AG20443 (cell line): Measurements from ENCODE around the gene TNS4.

Experiments used
- DNase-seq: peaks from one replicate; pipeline ENCODE4 v3.0.0; 2012; ENCODE audit warnings: low spot score, mixed read lengths

The TNS4 gene

DNA sequence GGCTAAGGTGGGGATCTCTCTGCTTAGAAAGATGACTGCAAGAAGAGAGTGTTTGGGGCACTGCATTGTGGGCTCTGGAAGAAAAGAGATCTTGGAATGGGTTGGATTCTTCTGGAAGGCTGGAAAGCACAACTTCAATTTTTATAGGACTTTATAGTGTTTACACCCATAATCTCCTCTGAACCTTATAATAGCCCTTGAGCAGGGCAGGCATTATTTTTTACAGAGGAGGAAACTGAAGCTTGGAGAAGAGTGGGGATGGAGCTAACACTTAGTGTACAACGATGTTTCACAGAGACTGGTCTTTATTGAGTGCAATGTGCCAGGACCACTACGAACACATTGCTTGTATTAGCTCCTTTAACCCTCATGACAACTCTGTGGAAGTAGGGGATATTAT lies 10.4 kb downstream of the TNS4 start:
- DNase-seq: no peak

DNA sequence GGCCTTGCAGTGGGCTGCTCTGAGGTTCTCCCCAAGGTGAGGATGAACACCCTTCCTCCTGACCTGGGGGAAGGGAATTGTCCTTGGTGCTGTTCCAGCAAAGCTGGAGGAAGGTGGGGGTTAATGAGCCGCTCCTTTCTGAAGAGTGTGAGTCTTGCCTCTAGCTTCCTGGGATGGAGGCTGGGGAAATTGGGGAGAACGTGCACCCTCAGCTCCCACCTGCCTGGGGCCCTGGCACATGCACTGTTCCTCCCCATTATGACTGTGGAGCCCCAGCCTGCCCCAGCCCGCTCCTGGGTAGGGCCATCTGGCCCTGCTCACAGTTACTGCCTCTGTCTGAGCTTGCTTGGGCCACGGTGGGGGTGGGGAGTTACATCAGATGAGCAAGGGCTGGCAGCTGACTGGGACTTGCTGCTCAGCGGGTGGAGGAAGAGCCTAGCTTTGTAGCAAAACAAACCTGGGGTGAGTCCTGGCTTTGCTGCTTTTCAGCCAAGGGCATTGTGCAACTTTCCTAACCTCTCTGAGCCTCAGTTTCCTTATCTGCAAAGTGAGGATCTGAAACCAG lies 11.1 kb downstream of the TNS4 start:
- peak; percentile 82 for DNase-seq

DNA sequence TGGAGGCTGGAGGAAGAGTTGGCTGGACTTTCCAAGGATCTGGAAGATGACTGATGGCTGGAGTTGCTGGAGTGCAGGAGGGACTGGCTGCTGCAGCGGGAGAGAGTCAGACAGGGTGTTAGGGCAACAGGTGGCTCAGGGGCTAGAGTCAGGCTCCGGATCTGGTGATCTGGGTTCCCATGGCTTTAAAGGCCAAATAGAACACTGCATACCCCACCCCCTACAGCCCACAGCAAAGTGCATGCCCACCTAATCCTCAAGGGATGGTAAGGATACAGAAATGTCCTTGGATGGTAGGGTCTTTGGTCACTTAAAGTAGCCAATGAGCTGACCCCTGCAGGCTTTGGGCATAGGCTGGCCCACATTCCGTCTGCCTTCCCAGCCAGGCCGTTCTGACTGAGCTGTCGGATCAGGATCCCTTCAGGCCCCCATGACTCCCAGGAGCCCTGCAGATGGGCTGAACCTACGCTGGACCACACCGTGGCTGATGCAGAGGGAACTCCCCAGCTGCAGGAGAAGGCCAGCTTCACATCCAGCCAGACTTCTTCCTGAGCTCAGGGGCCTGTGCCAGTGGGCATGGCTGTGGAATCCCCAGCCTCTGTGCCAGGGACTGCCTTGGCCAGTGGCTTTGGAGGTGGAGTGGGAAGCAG lies 13.9 kb downstream of the TNS4 start:
- DNase-seq: no peak

DNA sequence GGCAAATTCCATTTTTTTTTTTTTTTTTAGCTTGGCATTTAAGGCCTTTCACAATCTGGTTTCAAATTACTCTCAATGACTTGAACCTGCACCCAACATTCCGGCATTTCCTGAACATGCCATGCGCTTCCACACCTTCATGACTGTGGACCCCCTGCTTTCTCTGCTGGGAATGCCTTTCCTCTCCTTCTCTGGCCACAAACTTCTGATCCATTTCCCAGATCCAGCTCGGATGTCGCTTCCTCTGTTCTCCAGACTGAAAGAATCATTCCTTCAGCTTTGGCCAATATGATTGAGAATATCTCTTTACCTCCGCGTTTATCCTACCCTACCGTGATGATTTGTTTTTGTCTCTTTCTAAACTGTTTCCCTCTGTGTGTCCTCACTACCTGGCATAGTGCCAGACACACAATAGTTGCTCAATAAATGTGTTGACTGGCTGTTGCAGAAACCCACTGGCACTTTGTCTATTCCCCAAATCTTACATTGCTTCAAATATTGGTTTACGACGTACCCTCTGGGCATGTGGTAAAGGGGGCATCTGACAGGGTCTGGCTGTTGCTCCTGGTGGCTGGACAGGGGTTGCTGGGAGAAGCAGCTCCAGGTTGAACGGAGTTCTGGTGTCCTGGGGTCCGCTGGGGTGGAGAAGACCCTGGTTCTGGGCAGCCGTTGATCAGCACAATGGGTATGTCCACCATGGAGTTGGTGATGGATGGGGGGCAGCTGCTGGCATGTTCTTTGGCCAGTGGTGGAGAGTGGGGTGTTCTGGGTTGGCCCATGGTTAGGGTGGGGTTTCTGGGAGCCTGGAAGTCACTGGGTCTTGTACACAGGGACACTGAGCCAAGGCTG lies 14.7 kb downstream of the TNS4 start:
- DNase-seq: peak; percentile 57

DNA sequence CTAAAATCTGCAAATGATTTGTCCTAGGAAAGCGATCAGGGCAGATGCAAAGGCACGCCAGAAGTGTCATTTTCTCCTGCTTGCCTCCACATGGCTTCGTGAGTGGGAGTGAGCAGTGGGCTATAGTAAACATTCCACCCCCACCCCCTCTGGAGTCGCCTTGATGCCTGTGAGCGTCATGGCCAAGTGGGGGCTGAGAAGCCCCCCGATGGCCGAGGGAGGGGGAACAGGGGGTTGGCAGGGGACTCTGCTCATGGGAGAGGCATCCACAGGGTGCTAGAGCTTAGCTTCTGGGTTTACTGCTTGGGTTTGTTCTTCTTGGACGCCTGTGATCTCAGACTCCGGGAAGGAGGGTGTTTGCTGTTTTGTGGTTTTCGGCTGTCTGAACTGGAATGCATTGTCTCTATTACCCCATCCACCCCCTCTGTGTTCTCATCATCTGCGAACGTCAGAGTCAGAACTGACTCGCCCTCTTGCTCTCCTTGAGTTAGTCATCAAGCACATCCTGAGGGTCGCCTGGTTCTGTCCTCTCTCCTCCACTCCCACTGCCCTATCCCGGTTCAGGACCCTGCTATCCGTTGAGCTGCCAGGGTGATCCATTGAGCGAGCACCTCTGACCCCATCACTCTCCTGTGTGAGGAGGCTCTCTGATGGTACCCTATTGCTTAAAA lies 15.4 kb downstream of the TNS4 start:
- DNase-seq: peak; percentile 90

DNA sequence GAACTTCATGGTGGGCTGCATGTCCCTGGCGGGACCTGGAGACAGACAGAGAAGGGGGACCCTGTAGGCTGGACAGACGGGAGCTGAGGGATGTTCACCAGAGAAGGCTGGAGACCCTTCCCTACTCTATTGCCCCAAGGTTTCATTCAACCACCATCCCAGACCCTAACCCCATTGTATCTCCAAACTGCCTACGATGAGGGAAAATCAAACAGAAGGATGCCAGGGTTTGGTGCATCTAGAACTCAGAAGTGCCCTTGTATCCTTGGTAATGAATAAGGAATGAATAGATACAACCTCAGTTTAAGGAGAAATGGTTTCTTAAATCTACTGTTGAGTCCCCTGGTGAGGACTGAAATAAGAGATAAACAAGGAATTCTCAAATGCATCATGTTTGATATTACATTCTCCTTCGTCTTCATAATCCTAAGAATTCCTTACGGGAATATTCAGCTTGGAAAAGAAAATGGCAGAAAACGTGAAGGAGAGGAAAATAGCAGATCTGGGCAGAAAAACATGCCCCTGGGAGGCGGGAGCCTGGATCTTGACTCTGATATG lies 16.4 kb downstream of the TNS4 start:
- no peak for DNase-seq

DNA sequence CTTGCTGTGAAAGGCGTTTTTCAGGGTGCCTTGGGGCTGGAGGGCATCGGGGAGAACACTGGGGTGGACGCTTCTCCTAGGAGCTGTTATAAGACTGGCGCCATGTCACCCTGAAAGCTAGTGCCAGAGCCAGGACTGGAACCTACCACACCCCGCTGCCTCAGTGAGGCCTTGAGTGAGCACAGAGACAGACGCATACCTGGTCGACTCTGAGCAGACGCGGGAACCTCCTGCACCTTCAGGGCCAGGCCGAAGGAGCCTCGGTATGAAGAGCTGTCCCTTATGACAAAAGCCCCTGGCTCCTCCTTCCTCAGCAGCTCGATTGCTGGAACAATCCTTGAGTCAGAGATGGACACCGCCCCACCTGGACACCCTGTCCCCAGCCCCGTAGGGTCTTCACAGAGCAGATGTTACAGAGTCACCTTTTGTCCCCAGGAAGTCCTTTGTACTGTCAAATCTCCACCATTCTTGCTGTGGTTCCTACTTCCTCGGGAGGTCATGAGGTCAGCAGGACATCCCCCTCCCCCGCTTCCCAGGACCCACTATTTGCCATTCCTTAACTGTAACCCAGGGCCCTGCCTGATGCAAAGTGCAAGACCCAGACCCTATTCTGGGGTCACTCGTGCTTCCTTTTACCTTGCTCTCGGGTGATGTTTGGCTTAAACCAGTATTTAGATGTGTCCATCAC lies 17.0 kb downstream of the TNS4 start:
- no peak for DNase-seq

DNA sequence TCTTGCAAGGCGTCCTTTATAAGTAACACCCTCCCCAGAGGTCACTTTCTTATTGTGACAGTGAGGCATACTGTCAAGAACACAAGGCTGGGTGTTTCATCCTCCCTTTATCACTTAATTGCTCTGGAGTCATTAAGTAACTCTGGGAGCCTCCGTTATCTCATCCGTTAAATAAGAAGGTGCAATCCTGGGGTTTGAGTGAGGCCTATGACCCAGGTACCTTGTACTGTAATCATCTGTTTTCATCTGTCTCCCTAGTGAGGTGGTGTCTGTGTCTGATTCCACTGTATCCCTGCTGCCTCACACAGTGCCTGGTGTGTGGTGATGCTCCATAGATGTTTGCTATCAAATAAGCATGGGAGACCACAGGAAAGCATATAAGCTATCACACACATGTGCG lies 17.7 kb downstream of the TNS4 start:
- DNase-seq: no peak

DNA sequence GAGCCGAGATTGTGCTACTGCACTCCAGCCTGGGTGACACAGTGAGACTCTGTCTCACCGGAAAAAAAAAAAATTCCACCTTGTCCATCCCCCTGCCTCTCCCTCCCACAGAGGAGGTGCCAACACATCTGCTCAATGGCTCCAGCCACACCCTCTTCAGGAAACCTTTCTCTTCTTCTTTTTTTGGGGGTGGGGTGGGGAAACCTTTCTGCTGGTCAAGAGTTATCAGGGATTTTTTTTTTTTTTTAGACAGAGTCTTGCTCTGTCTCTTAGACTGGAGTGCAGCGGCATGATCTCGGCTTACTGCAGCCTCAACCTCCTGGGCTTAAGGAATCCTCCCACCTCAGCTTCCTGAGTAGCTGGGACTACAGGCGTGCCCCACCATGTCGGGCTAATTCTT lies 18.7 kb downstream of the TNS4 start:
- no peak for DNase-seq

DNA sequence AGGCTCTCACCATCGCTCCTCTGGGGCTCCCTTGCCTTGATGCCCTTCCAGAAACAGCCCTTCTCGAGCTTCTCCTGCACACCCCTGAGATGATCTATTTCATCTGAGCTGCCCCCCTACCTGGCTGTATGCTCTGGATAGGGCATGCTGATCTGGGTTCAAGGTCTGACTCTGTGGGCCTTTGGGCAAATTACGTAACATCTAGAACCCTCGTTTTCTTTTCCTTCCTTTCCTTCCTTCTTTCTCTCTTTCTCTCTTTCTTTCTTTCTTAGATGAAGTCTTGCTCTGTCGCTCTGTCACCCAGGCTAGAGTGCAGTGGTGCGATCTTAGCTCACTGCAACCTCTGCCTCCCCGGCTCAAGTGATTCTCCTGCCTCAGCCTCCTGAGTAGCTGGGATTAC lies 20.3 kb downstream of the TNS4 start:
- no peak for DNase-seq

DNA sequence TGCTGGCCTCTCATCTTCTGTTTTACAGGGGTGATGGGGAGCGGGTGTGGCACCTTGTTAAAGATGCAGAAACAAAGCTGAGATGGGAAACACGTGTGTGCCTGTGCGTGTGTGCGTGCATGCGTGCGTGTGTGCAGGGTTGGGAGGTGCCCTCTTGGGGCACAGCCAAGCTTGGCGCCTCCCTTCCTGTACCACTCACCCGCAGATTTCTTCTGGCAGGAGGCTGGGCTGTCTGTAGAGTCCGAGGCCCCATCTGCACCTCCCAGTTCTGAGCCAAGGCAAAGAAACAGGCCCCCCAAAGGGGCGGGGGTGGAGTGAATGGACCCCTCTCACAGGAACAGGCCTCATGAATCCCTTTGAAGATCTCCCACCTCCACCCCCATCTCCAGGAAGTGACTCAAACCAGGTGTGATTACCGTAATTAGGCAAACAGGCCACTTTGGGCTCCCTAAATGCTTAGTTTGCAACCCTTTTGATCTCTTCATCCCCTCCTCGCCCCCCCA lies 20.9 kb downstream of the TNS4 start:
- DNase-seq: peak; percentile 75

DNA sequence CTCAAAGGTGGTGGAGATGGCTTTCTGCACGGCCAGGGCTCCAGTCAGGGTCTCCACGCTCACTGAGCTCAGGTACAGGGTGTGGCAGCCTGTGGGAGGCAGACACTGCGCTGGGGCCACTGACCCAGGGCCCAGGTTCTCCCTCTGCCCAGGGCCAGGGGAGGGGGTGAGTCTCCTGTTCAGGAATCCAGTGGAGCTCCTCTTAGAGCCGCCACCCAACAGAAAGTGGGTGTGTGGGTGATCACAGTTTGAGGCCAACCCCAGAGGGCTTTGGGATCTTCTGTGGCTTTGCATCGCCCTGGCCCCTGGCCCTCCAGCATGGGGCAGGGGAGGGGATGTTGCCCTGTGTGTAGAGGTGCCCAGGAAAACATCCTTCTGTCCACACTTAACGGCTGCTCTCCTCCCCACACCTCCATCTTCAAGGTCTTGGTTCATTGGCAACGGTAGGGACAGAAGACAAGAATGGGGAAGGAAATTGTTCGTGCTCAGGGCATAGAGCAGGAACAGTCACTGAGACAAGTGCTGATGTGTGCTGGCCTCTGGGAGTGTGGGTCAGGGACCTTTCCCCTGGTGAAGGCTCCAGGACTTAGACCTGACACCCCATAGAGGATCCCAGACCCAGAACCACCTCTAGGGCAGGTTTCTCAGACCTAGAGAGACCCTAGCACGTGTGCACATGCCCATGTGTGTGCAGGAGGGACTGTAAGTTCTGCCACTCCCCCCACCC lies 21.5 kb downstream of the TNS4 start:
- no peak for DNase-seq

DNA sequence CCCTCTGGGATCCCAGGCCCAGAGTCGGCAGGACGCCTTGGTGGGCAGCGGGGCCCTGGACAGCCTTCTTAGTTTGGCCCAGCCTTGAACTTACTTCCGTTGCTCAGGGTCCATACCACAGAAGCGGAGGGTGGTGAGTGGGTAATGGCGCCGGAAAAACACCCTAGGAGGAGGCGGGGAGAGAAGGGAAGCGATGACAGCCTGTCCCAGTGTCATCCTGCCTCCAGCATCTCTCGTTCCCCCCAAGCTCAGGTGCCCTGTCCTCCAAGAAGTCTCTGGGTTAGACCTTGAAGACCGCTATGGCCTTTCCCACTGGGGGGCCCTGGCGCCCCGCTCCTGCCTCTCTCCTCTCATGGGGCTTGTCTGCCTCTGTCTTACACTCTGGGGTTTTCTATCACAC lies 22.9 kb downstream of the TNS4 start:
- DNase-seq: no peak

DNA sequence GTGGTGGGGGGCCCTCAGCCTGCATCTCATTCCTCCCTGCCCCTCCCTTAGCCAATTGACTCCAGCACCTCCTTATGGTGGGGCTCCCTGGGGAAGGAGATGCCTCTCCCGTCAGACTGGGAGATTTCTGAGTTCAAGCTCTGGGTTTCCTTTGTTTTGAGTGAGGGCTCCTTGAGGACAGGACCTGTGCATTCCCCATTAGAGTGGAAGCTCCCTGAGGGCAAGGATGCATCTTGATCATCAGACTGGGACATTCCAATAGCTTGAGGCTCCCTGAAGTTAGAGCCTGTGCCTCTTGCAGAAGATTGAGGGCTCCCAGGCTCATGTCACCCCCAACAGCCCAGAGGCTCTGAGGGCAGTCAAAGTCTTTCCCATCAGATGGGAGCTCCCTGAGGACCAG lies 23.6 kb downstream of the TNS4 start:
- DNase-seq: no peak

DNA sequence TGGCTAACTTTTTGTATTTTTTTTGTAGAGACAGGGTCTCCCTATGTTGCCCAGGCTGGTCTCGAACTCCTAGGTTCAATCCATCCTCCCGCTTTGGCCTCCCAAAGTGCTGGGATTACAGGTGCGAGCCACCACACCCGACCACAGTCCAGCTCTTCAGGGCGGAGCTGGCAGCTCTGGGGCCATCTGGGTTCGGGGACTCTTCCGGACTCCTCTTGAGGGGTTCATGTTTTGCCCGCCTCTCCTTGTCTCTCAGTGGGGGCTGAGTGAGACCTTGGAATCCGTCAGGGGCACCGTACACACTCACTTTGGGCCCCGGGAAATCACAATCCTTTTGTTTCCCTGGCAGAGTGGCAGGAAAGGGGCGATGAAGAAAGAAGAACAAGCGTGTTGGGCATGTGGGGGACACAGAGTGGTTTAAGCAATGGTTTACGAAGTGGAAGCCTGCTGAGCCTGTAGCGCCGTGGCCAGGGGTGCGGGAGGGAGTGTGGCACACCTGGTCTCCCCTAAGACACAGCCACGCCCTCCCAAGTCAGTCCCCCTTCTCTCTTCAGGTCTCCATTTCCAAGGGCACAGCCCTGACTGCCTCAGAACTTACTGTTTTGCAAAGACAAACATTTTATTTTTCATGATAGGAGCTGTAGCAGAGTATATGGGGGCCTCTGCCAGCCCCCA lies 26.1 kb downstream of the TNS4 start:
- DNase-seq: no peak

DNA sequence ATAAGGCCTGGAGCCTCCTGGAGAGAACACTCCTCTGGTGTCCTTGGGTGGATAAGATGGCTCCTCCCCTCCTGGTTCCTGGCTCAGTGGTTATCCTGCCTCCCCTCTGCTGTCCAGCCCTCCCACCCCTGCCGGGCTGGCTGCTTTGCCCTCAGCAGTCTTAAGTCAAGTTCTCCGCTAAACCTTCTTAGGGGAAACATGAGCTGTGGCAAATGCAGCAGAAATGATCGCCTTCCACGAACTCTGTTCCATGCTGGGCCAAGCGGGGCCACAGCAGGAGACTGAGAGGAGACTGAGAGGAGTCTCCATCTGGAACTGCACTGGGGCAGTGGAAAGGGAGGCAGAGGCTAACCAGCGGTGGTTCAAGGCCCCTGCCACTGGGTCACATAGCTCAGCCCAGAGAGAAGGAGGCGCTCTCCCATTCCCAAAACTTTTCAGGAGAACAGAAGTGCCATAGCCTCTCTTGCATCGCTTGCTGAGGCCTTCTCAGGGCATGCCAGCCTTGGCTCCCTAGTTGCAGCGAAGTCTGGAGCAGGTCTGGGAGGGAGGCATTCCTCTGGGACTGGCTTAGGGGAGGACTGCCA lies 26.9 kb downstream of the TNS4 start:
- DNase-seq: no peak

DNA sequence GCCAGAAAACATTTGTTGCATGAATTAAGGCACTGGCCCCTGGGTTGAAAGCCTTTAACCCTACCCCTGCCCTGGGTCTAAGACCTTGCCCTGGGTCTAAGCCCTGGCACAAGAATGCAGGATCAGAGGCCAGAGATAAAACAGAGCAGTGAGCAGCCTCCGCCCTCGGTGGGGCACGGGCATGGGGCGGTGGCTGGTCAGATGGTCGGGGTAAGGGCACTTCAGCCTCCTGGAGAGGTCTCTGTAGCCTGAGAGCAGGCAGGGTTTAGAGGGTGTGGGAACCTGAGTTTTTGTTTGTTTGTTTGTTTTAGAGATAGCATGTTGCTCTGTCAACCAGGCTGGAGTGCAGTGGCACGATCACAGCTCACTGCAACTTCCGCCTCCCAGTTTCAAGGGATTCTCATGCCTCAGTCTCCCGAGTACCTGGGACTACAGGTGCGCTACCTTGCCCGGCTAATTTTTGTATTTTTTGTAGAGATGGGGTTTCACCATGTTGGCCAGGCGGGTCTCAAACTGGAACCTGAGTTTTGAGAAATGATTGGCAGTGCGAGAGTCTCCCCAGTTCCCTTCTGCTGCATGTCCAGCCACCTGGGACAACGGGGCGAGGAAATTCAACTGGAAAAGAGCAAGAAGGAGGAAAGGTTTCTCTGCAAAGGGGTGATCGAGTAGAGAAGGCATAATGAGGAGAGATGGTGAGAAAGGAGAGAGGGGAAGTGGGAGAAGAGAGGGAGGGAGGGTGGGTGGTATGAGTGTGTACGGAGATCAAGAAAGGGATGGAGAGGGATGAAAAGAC lies 27.7 kb downstream of the TNS4 start:
- no peak for DNase-seq

DNA sequence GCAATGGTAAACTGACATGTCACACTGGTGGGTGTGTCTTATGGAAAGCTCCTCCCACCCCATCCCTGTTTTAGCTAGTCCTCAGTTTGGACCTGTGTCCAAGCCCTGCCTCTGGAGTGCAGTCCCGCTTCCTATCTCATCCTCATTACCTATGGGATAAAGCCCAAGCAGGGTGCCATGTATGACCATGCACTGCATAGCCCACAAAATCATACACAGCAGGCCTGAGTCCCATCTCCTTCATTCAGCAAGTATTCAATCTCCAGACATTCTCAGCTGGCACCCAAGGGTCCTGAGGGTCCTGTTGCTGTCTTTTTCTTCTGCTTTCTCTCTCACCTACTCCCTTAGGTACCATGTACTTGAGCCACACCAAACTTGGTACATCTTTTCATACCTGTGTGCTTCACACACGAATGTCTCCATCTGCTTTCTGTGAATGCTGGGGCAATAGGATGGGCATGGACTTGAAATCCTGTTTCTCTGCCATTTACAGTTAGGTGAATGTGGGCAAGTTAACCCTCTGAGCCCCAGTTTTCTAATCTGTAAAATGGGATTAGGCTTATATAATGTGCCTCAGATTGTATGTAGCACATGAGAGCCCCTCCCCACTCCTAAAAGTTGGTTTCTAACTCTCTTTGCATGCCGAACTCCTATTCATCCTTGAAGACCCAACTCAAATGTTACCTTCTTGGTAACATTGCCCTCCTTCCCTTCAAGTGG lies 28.5 kb downstream of the TNS4 start:
- no peak for DNase-seq
